Hematopoietic multipotent progenitor cell treated with erythropoietin and hydrocortisone succinate and interleukin-3 and kit ligand, for 15 days (in vitro differentiated cells): ENCODE data around the gene GNG7.
"Not testable (repeated sequence)": the region's sequence is repeated elsewhere in the genome, so short reads cannot be mapped to it uniquely, and the experiment has no call there.

ENCODE experiments used
- DNase-seq: peaks from one replicate; pipeline ENCODE4 v3.0.0-alpha.2; 2015; ENCODE audit warnings: low spot score

GNG7 gene

GRCh38 chr19:2713170-2713569, 10.7 kb upstream of the GNG7 start:
- DNase-seq = not testable (repeated sequence)

DNA sequence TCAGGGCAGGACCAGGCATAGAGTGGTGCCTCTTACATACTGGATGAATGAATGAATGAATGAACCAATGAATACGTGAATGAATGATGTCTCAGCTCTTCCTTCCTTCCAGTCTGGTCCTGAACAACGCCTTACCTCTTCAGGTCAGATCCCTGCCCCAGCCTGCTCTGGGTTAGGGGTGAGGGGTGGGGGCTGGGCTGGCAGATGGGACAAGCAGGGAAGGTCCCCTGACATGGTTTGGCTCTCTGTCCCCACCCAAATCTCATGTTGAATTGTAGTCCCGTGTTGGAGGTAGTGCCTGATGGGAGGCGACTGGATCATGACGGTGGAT, 9.3 kb upstream of the GNG7 start:
- no peak for DNase-seq

DNA sequence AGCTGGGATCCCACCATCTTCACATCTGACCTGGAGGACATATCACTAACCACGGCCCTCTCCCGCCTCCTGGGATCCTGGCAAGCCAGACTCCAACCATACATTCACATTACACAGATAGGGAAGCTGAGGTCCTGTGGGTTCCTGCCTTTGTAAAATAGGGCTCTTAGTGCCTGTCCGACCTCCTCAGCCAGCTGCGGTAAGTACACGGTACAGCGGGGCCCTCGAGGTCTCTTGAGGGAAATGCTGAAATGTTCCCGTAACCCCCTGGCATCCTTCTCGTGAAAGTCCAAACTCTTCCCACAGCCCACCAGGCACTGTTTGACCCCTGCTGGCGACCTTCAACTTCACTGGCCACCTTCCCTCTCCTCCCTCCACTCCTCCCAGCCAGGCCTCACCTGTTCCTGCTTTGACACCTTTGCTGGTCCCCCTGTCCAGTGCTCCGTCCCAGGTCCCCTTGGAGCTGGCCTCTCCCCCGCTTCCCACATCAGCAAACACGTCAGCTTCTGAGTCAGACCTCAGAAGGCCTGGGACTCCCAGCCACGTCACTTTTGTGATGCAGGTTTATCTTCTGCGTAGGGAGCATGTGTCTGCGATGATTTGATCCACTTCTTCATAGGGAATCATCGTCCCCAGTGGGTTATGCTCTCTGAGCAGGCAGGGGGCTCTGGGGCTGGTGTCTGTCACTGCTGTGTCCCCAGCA, 8.8 kb upstream of the GNG7 start:
- DNase-seq = no peak

DNA sequence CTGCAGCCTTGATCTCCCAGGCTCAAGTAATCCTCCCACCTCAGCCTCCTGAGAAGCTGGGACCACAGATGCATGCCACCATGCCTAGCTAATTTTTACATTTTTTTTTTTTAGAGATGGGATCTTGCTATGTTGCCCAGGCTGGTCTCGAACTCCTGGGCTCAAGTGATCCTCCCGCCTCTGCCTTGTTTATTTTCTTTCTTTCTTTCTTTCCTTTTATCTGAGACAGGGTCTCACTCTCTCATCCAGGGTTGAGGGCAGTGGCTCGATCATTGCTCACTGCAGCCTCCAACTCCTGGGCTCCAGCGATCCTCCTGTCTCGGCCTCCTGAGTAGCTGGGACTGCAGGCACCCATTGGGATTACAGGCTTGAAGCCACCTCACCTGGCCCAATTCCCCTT, 3.8 kb upstream of the GNG7 start:
- no peak for DNase-seq

GRCh38 chr19:2703691-2704216, 1.3 kb upstream of the GNG7 start:
- DNase-seq = no peak

DNA sequence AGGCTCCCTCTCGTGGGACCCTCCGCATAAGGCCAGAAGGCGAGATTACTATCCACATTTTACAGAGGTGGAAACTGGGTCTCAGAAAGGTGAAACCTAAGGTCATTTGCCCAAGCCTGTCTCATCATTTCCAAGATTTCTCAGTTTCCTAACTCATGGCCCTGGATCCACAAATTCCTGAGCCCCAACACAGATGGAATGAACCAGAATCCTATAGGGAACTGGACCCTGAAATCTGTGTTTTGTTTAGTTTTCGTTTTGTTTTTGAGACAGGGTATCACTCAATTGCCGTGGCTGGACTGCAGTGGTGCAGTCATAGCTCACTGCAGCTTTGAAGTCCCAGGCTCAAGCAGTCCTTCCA, 563 bp upstream of the GNG7 start:
- DNase-seq = no peak

GRCh38 chr19:2701361-2702169, 929 bp downstream of the GNG7 start:
- DNase-seq = no peak

DNA sequence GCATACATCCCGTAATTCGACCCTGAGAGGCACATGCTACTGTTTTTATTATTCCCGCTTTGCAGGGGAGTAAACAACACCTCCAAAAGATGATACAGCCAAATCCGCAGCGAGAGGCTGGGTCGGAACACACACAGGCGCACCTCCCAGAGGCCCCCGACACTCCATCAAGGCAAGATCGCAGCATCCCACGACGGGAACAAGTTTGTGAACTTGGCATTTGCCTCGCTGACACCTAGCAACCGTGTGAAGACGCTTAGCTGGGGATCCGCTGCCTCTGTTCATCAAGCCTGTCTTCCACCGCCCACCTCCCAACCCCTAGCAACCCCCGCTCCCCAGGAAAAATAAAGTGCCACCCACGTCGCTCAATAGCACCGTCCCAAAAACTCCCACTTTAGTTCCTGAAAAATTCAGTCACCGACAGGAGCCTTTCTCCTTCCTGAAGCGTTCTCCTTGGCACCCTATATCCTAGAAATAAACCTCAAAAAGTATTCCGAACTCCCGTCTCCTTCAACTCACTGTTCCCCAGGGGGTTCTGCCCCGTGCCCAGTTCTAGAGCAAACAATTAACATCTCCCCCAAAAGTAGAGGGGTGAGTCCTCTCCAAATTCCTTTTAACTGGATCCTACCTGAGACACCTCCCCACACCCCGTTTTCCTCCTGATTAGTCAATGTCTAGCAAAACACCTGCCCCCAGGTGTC, 1.7 kb downstream of the GNG7 start:
- DNase-seq = no peak

DNA sequence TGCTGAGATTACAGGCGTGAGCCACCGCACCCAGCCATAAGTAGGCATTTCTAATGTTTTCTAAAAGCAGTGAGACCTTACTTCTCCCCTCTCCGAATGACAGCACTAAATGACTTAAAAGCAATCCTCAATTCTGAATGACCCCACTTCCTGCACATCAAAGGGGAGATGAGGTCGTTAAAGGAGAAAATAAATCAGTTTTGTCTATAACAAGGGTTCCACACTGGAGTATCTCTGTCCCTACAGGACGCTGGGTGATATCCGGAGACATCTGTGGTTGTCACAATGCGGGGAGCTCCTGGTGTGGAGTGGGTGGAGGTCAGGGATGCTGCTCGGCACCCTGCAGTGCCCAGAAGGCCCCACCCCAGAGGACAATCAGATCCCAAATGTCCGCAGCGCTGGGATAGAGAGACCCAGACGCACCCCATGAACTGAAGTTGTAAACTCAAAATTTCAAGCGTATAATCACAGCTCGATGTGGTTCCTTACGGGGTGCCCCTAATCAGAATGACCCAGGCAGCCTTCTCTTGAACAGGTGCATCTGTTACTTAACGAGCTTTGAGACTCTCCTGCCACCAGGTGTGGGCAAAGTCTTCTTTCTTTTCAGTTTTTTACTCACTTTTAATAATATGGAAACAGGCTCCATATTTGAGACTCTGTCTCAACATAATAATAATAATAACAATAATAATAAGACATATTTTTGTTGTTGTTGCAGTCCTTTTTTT, 2.9 kb downstream of the GNG7 start:
- no peak for DNase-seq

DNA sequence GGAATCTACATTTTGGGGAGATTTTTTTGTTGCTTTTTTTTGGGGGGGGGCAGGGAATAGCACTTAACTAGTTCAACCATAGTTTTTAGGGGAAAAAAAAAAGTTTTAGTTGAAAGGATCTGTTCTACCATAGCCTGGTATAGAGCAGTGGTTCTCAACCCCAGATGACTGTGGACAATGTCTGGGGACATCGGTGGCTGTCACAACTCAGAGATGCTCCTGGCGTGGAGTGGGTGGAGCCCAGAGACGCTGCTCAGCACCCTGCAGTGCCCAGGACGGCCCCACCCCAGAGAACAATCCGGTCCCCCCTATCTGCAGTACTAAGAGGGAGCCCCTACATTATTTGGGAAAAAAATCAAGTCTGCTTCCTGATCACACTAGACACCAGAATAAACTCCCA, 8.3 kb downstream of the GNG7 start:
- DNase-seq = no peak

DNA sequence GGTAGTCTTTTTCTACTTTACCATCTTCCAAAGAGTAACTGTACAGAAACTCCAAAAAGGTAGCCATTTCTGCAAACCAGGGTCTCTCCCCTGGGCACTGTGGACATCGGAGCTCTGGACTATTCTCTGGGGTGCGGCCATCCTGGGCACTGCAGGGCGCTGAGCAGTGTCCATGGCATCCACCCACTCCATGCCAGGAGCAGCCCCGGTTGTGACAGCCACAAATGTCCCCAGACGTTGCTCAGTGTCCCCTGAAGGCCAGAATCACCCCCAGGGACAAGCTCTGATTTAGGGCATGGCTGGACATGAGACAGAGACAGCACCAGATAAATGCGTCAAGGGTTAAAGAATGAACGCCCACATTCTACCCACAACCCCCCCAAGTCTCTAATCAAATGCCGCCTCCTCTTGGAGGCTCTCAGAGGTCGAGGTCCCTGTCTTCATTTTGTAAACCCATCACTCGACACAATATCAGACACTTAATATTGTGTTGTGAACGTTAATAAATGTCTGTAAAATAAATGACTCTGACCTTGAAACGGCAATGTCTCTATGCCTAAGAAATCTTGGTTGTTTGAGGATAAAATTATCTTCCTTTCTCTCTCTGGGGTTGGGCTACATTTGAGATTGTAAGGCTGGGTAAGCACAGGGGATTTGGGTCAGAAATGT, 8.9 kb downstream of the GNG7 start:
- DNase-seq = no peak

DNA sequence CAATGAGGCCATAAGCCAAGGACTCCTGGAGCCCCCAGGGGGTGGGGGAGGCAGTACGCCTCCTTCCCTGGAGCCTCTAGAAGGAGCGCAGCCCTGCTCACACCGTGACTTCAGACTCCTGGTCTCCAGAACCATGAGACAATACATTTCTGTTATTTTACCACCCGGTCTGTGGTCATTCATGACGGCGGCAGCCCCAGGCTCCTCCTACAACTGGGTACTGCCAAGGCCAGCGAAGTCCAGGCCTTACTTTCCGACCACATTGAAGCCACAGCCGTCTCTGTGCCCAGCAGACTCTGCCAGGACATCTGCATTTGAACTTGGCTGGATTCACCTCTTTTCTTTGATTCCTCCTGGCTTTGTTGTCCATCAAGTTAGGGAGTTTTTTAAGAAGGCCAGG, 10.5 kb downstream of the GNG7 start:
- DNase-seq = no peak

DNA sequence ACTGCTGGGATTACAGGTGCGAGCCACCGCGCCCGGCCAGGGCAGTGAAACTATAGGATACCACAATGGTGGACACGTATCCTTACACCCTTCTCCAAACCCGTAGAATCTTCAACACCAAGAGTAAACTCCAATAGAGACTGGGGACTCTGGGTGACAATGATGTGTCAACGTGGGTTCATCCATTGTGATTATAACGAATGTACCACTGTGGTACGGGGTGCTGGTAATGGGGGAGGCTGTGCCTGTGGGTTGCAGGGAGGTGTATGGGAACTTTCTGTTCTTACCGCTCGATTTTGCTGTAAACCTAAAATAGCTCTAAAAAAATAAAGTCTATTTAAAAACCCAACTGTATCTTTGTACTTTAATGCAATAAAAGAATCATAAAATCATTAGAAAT, 11.6 kb downstream of the GNG7 start:
- DNase-seq = no peak

DNA sequence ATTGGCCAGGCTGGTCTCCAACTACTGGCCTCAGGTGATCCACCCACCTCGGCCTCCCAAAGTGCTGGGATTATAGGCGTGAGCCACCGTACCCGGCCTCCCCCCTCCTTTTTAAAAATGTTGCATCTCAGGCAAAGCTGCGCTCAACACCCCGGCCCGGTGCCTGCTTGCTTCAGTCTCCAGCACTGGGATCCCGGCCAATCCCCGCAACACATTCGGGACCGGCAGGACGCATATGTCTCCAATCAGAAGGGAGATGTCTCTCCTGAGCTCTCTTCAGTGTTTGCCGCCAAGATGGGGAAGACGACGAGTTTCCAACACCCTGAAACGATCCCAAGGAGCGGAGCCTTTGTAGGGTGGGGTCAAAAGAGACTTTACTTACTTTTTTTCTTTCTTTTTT, 16.1 kb downstream of the GNG7 start:
- no peak for DNase-seq

DNA sequence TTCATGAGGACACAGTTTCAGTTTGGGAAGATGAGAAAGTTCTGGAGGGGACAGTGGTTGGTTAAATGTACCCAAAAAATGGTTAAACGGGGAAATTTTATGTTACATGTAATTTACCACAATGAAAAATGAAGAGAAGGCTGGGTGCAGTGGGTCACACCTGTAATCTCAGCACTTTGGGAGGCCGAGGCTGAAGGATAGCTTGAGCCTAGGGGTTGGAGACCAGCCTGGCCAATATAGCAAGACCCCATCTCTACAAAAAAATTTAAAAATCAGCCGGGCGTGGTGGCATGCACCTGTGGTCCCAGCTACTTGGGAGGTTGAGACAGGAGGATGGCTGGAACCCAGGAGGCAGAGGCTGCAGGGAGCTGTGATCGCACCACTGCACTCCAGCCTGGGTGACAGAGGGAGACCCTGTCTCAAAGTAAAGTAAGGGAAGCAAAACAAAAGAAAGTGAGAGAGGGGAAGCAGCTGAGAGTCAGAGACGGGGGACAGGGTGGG, 17.2 kb downstream of the GNG7 start:
- DNase-seq = no peak

DNA sequence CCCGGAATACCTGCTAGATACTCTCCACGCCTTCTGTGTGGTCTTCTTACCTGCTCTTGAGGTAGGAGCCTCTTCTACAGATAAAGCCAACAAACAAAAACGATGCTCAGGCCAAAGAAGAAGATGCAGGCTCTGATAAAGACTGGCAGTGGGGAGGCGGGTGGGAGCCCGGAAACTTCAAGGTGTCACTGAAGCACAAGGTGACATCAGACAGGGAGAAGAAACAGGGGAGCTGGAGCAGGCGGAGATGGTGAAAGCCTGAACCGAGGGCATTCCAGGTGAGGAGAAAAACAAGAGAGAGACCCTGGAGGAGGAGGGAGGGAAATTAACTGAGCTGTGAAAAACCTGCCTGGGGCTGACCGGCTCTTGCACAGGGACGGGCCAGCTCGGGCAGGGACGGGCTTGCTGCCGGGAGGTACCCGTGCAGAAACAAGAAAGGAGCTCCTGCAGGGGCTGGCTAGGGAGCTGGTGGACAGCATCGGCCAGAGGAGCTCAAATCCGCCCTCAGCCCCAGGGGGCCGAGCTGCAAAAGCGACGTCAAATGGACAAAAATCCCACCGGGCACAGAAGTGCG, 19.0 kb downstream of the GNG7 start:
- no peak for DNase-seq

GRCh38 chr19:2680808-2681207, 21.7 kb downstream of the GNG7 start:
- no peak for DNase-seq

DNA sequence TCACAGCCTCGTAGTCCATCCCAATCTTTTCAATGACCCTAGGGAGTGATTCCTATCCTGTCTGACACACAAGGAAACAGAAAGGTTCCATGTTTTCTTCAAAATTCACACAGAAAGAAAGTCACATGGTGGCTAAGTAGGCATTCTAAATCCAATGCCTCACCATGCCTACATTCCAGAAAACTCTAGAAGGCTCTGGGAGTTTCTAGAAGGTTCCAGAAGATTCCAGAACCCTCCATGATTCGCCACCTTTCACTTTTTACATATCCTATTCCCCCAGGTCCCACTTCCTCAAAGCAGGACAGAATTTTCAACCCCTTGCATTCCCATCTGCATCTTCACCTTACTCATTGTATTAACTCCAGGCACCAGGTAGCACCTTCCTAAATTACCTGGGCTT, 23.1 kb downstream of the GNG7 start:
- no peak for DNase-seq

- not testable (repeated sequence) for DNase-seq
These were observed 23.5 kb downstream of the GNG7 start for GRCh38 chr19:2678948-2679347.

DNA sequence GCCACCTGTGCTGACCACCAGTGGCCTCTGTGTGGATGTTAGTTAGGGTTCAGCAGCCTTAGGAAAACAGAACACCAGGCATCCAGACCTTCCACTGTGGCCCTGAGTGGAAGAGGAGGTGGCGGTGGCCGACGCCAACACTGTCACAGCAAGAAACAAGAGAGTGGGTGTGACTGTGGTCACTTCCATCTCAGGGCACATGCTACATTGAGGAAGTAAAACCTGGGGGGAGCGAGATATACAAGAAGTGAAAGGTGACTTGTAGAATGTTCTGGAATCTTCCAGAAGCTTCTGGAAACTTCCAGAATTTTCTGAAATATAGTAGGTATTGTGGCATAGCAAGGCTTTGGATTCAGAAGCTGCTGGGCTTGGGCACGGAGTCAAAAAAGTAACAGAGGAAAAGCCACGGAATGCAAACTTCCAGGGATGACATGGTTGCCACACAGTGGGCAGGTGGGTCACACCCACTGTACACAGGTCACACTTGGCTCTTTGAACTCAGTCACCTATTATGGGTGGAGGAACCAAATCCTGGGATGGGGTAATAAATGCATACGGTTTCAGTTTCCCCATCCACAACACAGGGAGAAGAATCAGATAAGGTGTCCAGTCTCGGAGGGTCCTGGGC, 24.3 kb downstream of the GNG7 start:
- no peak for DNase-seq

DNA sequence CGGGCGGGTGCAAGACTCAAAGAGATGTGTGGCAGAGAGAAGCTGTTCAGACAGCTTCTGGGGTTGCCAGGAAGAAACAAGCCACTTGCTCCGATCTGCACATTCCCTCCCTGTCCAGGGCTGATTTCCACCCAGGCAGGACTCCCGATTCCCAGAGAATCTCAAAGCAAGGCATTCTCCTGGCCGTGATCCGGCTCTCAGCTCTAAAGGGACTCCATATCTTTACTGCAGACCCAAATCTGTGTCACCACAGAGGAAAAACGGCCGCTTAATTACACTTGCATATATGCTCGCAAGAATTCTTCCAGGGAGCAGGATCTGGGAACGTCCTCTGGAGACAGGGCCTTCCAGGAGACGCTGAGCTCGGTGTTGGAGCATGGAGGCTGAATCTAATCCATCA, 25.7 kb downstream of the GNG7 start:
- DNase-seq = no peak
